GM10248 (cell line): Measurements from ENCODE around the gene ATP10A.

ENCODE experiments used
- CTCF ChIA-PET: fragments of 300-600 bp; sonication (Branson Sonifier 250); formaldehyde crosslinking; extraction: SDS; loops from one replicate; lab custom pipeline; 2021; ENCODE audit warnings: antibody characterized with exemption; lab: Yijun Ruan, JAX
- POLR2A ChIA-PET: fragments of 350-650 bp; sonication (Branson Sonifier 250); formaldehyde crosslinking; extraction: SDS; loops from one replicate; lab custom pipeline; 2020; ENCODE audit warnings: antibody characterized with exemption; lab: Yijun Ruan, JAX
- DNase-seq: peaks from one replicate; pipeline ENCODE4 v3.0.0; 2012; ENCODE audit errors: extremely low spot score
- TF ChIP-seq, protein P1 (sequence below): IDR thresholded peaks from 2 replicates; pipeline ENCODE4 v1.5.1; 2012; ENCODE audit warnings: mild to moderate bottlenecking, low read depth; ENCODE audit errors: extremely low read depth, missing control alignments, control extremely low read depth

The ATP10A gene

DNA sequence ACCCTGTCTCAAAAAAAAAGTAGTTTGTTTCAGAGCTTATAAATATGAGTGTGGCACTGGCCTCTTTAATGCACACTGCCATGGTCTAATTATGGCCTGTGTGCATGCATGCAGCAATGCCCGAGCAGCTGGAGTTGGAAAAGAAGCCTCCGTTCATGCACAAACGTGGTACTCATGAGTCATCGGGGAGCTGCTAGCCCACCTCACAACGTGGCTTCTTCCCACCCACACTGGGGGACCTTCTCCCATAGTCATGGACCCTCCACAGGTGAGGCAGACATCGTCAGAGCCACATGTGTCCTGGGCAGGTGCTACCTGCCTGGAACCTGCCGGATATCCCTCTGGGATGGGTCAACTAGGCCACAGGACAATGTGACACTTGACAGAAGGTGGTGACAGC lies 66.7 kb downstream of the ATP10A start:
- TF ChIP-seq, protein P1, sequence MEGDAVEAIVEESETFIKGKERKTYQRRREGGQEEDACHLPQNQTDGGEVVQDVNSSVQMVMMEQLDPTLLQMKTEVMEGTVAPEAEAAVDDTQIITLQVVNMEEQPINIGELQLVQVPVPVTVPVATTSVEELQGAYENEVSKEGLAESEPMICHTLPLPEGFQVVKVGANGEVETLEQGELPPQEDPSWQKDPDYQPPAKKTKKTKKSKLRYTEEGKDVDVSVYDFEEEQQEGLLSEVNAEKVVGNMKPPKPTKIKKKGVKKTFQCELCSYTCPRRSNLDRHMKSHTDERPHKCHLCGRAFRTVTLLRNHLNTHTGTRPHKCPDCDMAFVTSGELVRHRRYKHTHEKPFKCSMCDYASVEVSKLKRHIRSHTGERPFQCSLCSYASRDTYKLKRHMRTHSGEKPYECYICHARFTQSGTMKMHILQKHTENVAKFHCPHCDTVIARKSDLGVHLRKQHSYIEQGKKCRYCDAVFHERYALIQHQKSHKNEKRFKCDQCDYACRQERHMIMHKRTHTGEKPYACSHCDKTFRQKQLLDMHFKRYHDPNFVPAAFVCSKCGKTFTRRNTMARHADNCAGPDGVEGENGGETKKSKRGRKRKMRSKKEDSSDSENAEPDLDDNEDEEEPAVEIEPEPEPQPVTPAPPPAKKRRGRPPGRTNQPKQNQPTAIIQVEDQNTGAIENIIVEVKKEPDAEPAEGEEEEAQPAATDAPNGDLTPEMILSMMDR, result no peak
- no peak for DNase-seq
- ChIA-PET CTCF (no interaction called here), POLR2A (no interaction called here)

DNA sequence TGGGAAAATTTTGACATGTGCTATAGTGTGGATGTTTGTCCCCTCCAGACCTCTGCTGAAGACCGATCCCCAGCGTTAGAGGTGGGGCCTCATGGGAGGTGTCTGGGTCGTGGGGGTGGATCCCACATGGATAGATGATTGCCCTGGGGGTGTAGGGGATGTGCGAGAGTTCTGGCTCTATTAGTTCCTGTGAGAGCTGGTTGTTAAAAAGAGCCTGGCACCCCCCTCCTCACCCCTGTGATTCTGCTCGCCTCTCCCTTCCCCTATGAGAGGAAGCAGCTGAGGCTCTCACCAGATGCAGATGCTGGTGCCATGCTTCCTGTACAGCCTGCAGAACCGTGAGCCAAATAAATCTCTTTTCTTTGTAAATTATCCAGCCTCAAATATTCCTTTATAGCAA lies 67.4 kb downstream of the ATP10A start:
- DNase-seq, result no peak
- CTCF ChIA-PET, result interaction anchor here (1.0 kb wide), 1 partner anchor 12 kb away, joined by 3 read pairs; no protein-coding TSS in a partner anchor
- TF ChIP-seq, protein P1, result no peak
- POLR2A ChIA-PET, result no interaction called here

DNA sequence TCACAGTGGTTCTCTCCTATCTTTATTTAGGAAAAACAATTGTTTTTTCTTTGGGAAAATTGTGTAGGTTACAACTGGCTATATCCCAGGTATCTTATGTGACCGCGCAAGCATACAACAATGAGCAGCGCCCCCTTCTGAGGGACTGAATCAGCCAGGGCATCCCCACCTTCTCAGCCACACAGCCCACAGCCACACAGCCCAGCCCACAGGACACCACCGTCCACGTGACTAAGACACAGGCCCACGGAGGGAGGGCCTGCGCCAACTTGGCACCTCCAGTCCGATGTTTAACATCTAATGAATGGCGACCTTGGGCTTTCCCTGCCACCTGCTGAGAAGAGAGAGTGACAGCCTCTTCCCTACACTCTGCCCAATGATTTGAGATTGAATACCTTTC lies 68.1 kb downstream of the ATP10A start:
- POLR2A ChIA-PET, result no interaction called here
- TF ChIP-seq, protein P1, result no peak
- CTCF ChIA-PET, result interaction anchor here (1.0 kb wide), 1 partner anchor 11 kb away, joined by 3 read pairs; no protein-coding TSS in a partner anchor
- no peak for DNase-seq

DNA sequence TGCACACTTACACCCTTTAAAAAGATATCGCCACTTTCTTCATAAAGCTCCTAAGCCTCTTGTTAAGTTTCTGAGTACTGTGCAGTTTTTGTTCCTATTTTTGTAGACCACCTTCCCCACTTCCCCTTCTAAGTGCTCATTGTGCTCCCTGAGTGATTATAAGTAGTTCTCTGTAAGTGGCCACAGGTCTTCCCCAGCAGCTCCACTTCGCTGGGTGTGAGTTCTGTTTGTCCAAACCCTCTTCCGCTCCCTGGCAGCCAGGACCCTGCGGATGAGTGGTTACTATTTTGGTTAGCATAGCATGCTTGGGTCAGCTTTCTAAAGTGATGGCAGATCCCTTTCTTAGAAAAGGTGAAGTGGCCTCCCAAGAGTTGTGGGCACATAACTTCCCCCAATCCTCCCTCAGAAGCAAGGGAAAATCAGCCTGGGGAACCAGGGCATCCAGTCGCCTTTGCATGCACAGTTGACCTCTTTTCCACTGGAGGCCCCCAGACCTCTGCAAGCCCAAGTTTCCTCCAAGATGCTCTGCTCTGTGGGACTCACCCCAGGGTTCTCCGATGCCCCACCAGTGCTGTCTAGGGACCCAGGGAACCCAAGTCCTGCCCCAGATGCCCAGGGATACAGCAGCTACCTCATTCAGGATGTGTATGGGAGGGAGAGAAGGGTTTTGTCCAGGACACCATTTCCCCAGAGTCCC lies 69.6 kb downstream of the ATP10A start:
- DNase-seq, result no peak
- POLR2A ChIA-PET, result no interaction called here
- TF ChIP-seq, protein P1, result no peak
- CTCF ChIA-PET, result no interaction called here

DNA sequence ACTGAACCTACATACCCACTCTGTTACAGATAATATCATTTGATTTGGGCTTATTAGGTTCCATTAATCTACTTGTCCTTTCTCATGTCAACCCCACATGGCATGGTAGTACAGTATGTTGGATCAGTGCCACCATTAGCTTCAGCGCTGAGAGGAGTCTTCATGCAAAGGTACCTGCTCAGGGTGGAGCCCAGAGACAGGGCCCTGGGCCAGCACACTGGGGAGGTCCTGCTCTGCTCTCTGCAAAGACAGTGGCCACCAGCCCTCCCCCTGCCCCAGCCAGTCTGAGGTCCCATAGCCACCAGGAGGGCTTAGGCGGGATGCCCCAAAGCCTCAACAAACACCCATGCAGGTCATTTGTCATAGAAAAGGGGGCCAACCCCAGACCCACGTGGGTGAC lies 71.0 kb downstream of the ATP10A start:
- POLR2A ChIA-PET, result no interaction called here
- DNase-seq, result no peak
- CTCF ChIA-PET, result no interaction called here
- TF ChIP-seq, protein P1, result no peak

DNA sequence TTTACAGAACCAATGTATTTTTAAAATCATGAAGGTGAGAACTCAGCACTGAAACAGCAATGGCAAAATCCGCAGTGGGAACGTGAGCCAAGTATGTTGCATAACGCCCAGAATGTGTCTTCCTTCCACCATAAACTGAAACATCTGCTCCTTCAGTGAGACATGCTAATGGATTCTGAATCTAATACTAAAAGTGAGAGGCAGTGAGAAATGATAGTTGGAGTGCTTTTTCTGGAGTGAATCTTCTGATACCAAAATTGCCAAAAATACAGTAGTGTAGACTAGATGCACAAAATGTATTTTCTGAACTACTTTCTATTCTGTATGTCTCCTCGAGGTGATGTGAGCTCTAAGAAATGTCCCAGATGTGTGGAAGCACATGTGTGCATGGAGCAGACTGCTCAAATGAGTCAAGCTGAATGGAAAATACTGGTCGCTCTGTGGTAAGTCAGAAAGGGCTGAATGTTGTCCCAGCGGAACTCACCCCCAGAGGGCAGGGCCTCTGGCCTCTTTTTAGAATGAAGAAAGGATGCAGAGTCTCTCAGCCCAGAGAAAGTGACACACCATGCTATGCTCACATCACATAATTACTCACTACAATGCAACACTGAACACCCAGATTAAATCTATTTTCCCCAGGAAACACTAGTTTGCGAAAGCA lies 73.0 kb downstream of the ATP10A start:
- TF ChIP-seq, protein P1, result no peak
- DNase-seq, result no peak
- ChIA-PET POLR2A (no interaction called here), CTCF (no interaction called here)
